Activated CD8-positive, alpha-beta memory T cell treated with anti-CD3 and anti-CD28 coated beads for 48 hours (primary cell): Measurements from ENCODE around the gene SCGB1C2.
"Not testable (repeated sequence)": the region's sequence is repeated elsewhere in the genome, so short reads cannot be mapped to it uniquely, and the experiment has no call there.

Experiments used
- DNase-seq, 3 experiments: peaks; one replicate each; pipeline ENCODE4 v3.0.0-alpha.2; 2020; ENCODE audit warnings: low read depth in 2 of 3, low spot score in 2 of 3

The SCGB1C2 gene

GRCh38 chr17:137166-137807 is at the start of gene SCGB1C2:
Gene SCGB1C2, plus strand, starts transcription at chr17:137569. Its CDS starts 22 bp downstream, at chr17:137591.
- not testable (repeated sequence) for DNase-seq

- DNase-seq = not testable (repeated sequence)
These were observed 24.3 kb upstream of the SCGB1C2 start for GRCh38 chr17:113111-113510.

GRCh38 chr17:118339-118917 is 18.9 kb upstream of the SCGB1C2 start:
- DNase-seq = not testable (repeated sequence)

- DNase-seq = not testable (repeated sequence)
These were observed 3.4 kb upstream of the SCGB1C2 start for GRCh38 chr17:133932-134331.

- DNase-seq = not testable (repeated sequence)
These were observed 3.0 kb upstream of the SCGB1C2 start for GRCh38 chr17:134332-134785.

GRCh38 chr17:135022-135421 is 2.3 kb upstream of the SCGB1C2 start:
- DNase-seq = not testable (repeated sequence)

- not testable (repeated sequence) for DNase-seq
These were observed 1.5 kb upstream of the SCGB1C2 start for GRCh38 chr17:135895-136294.

- peak in 1 of 3 experiments; percentile 49 for DNase-seq
These were observed 838 bp upstream of the SCGB1C2 start for GRCh38 chr17:136531-136930.

- not testable (repeated sequence) for DNase-seq
These were observed 2.2 kb downstream of the SCGB1C2 start for GRCh38 chr17:139401-140205.

GRCh38 chr17:142102-142661 is 4.8 kb downstream of the SCGB1C2 start:
- no peak for DNase-seq

- DNase-seq = no peak
These were observed 5.8 kb downstream of the SCGB1C2 start for GRCh38 chr17:142876-143784.

GRCh38 chr17:143785-144281 is 6.5 kb downstream of the SCGB1C2 start:
- peak; percentile 73 to 89 (median 83) for DNase-seq

- DNase-seq = no peak
These were observed 7.7 kb downstream of the SCGB1C2 start for GRCh38 chr17:144936-145670.

GRCh38 chr17:145671-146541 is 8.5 kb downstream of the SCGB1C2 start:
- no peak for DNase-seq

GRCh38 chr17:146546-146945 is 9.2 kb downstream of the SCGB1C2 start:
- no peak for DNase-seq

GRCh38 chr17:146983-147761 is 9.8 kb downstream of the SCGB1C2 start:
- DNase-seq = no peak

- DNase-seq = no peak
These were observed 10.7 kb downstream of the SCGB1C2 start for GRCh38 chr17:147796-148740.
